ENCODE data around the gene SFXN1. TPM values are rescaled to one million over a fixed set of nuclear protein-coding genes. Genes with fewer than 3 reads are reported as not detected.
"Not testable (repeated sequence)": the region's sequence is repeated elsewhere in the genome, so short reads cannot be mapped to it uniquely, and the experiment has no call there.

The SFXN1 gene
- total RNA-seq: 30.1 TPM
- long read RNA-seq, full-length matches to known transcripts: 27 of 39 reads
- long read RNA-seq, partial matches to known transcripts: 7 of 39 reads
- long read RNA-seq, other reads (novel, unspliced or antisense): 5 of 39 reads

GRCh38 chr5:175478384-175479124 is at the start of gene SFXN1:
Gene SFXN1, plus strand, starts transcription at chr5:175478560. Its CDS starts 13,544 bp downstream, at chr5:175492104.
- intact Hi-C loops (cut with DNase I): no loop called here
- DNase-seq (ENCODE audit: low spot score): peak; percentile 88

GRCh38 chr5:175434800-175435199 is 43.6 kb upstream of the SFXN1 start:
- no peak for DNase-seq (ENCODE audit: low spot score)
- intact Hi-C loops (cut with DNase I): no loop called here

- no peak for DNase-seq (ENCODE audit: low spot score)
- intact Hi-C loops (cut with DNase I): no loop called here
These were observed 42.0 kb upstream of the SFXN1 start for GRCh38 chr5:175436359-175436758.

- no peak for DNase-seq (ENCODE audit: low spot score)
- intact Hi-C loops (cut with DNase I): no loop called here
These were observed 40.0 kb upstream of the SFXN1 start for GRCh38 chr5:175438234-175438857.

- intact Hi-C loops (cut with DNase I): loop anchor here (1.0 kb wide), 1 partner anchor 492 kb away; no protein-coding TSS in a partner anchor
- no peak for DNase-seq (ENCODE audit: low spot score)
These were observed 34.8 kb upstream of the SFXN1 start for GRCh38 chr5:175443514-175444059.

GRCh38 chr5:175444060-175444904 is 34.1 kb upstream of the SFXN1 start, which contains the start of gene DRD1:
Gene DRD1, minus strand, starts transcription at chr5:175444182. Its CDS starts 1,083 bp downstream, at chr5:175443099.
- DNase-seq (ENCODE audit: low spot score): no peak
- intact Hi-C loops (cut with DNase I): no loop called here

GRCh38 chr5:175444905-175445456 is 33.4 kb upstream of the SFXN1 start:
- intact Hi-C loops (cut with DNase I): no loop called here
- DNase-seq (ENCODE audit: low spot score): no peak

- intact Hi-C loops (cut with DNase I); DNase-seq (ENCODE audit: low spot score): not testable (repeated sequence)
These were observed 32.0 kb upstream of the SFXN1 start for GRCh38 chr5:175446378-175446777.

GRCh38 chr5:175447571-175447970 is 30.8 kb upstream of the SFXN1 start:
- DNase-seq (ENCODE audit: low spot score): no peak
- intact Hi-C loops (cut with DNase I): no loop called here

- no peak for DNase-seq (ENCODE audit: low spot score)
- intact Hi-C loops (cut with DNase I): no loop called here
These were observed 30.1 kb upstream of the SFXN1 start for GRCh38 chr5:175448276-175448675.

- no peak for DNase-seq (ENCODE audit: low spot score)
- intact Hi-C loops (cut with DNase I): no loop called here
These were observed 26.2 kb upstream of the SFXN1 start for GRCh38 chr5:175452166-175452565.

GRCh38 chr5:175454338-175454737 is 24.0 kb upstream of the SFXN1 start:
- intact Hi-C loops (cut with DNase I); DNase-seq (ENCODE audit: low spot score): not testable (repeated sequence)

GRCh38 chr5:175456105-175456742 is 22.1 kb upstream of the SFXN1 start:
- no peak for DNase-seq (ENCODE audit: low spot score)
- intact Hi-C loops (cut with DNase I): no loop called here

GRCh38 chr5:175457466-175457865 is 20.9 kb upstream of the SFXN1 start:
- intact Hi-C loops (cut with DNase I): no loop called here
- no peak for DNase-seq (ENCODE audit: low spot score)

GRCh38 chr5:175460126-175460525 is 18.2 kb upstream of the SFXN1 start:
- intact Hi-C loops (cut with DNase I): no loop called here
- no peak for DNase-seq (ENCODE audit: low spot score)

- no peak for DNase-seq (ENCODE audit: low spot score)
- intact Hi-C loops (cut with DNase I): no loop called here
These were observed 17.8 kb upstream of the SFXN1 start for GRCh38 chr5:175460552-175460951.

- intact Hi-C loops (cut with DNase I): no loop called here
- no peak for DNase-seq (ENCODE audit: low spot score)
These were observed 17.0 kb upstream of the SFXN1 start for GRCh38 chr5:175461370-175461769.

GRCh38 chr5:175463641-175464040 is 14.7 kb upstream of the SFXN1 start:
- intact Hi-C loops (cut with DNase I): no loop called here
- no peak for DNase-seq (ENCODE audit: low spot score)
